Parathyroid adenoma (tissue), 2 donors: ENCODE measurements around the gene B4GALNT4.
"Not testable (repeated sequence)": the region's sequence is repeated elsewhere in the genome, so short reads cannot be mapped to it uniquely, and the experiment has no call there.

Experiments used
- H2AFZ ChIP-seq: fragments of 300-600 bp; sonication (generic); one replicate; pipeline ENCODE4 v1.7.0; 2017; ENCODE audit warnings: antibody characterized with exemption, mild to moderate bottlenecking
- H3K27ac ChIP-seq: fragments of 300-600 bp; sonication (generic); one replicate; pipeline ENCODE4 v1.7.0; 2017
- H3K27me3 ChIP-seq: fragments of 300-600 bp; sonication (generic); one replicate; pipeline ENCODE4 v1.7.0; 2017; ENCODE audit warnings: low read length; ENCODE audit not compliant: control insufficient read depth, insufficient read depth
- H3K36me3 ChIP-seq: fragments of 300-600 bp; sonication (generic); one replicate; pipeline ENCODE4 v1.7.0; 2017; ENCODE audit warnings: low read length; ENCODE audit not compliant: control insufficient read depth, insufficient read depth
- H3K4me1 ChIP-seq: fragments of 300-600 bp; sonication (generic); one replicate; pipeline ENCODE4 v1.7.0; 2017; ENCODE audit warnings: control low read depth
- H3K4me2 ChIP-seq: fragments of 300-600 bp; sonication (generic); one replicate; pipeline ENCODE4 v1.7.0; 2017; ENCODE audit warnings: low read length
- H3K4me3 ChIP-seq: fragments of 300-600 bp; sonication (generic); one replicate; pipeline ENCODE4 v1.7.0; 2017; ENCODE audit warnings: low read depth, low read length
- H3K79me2 ChIP-seq: fragments of 300-600 bp; sonication (generic); one replicate; pipeline ENCODE4 v1.7.0; 2017; ENCODE audit warnings: control low read depth
- H3K9ac ChIP-seq: fragments of 300-600 bp; sonication (generic); one replicate; pipeline ENCODE4 v1.7.0; 2017; ENCODE audit warnings: mild to moderate bottlenecking
- H3K9me3 ChIP-seq: fragments of 300-600 bp; sonication (generic); one replicate; pipeline ENCODE4 v1.7.0; 2017; ENCODE audit warnings: low read length; ENCODE audit not compliant: control insufficient read depth
- TF ChIP-seq, protein P1 (sequence below): fragments of 300-600 bp; sonication (generic); IDR thresholded peaks from one replicate; pipeline ENCODE4 v1.7.0; 2017; ENCODE audit warnings: antibody characterized with exemption, mild to moderate bottlenecking
- donor health status: primary hyperparathyroidism.

The B4GALNT4 gene

DNA sequence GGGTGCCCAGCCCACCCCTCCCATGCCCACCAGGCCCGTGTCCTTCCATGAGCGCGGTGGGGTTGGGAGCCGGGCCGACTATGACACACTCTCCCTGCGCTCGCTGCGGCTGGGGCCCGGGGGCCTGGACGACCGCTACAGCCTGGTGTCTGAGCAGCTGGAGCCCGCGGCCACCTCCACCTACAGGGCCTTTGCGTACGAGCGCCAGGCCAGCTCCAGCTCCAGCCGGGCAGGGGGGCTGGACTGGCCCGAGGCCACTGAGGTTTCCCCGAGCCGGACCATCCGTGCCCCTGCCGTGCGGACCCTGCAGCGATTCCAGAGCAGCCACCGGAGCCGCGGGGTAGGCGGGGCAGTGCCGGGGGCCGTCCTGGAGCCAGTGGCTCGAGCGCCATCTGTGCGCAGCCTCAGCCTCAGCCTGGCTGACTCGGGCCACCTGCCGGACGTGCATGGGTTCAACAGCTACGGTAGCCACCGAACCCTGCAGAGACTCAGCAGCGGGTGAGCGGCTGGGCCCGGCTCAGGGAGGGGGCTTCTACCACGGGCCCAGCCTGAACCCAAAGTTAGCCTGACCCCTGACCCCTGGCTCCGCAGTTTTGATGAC, 27.7 kb downstream of the B4GALNT4 start:
- Histone ChIP-seq H3K27me3 (no peaks in the 10 kb centered on the region), H2AFZ (no peak overlapping the region), H3K36me3 (no peaks in the 10 kb centered on the region), H3K9me3 (no peaks in the 10 kb centered on the region), H3K4me3 (no peak overlapping the region), H3K4me2 (no peak overlapping the region), H3K27ac (no peak overlapping the region), H3K4me1 (peaks cover 3% of the 10 kb centered on the region), H3K9ac (no peak overlapping the region), H3K79me2 (no peaks in the 10 kb centered on the region)
- TF ChIP-seq, protein P1, sequence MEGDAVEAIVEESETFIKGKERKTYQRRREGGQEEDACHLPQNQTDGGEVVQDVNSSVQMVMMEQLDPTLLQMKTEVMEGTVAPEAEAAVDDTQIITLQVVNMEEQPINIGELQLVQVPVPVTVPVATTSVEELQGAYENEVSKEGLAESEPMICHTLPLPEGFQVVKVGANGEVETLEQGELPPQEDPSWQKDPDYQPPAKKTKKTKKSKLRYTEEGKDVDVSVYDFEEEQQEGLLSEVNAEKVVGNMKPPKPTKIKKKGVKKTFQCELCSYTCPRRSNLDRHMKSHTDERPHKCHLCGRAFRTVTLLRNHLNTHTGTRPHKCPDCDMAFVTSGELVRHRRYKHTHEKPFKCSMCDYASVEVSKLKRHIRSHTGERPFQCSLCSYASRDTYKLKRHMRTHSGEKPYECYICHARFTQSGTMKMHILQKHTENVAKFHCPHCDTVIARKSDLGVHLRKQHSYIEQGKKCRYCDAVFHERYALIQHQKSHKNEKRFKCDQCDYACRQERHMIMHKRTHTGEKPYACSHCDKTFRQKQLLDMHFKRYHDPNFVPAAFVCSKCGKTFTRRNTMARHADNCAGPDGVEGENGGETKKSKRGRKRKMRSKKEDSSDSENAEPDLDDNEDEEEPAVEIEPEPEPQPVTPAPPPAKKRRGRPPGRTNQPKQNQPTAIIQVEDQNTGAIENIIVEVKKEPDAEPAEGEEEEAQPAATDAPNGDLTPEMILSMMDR, result no peak

DNA sequence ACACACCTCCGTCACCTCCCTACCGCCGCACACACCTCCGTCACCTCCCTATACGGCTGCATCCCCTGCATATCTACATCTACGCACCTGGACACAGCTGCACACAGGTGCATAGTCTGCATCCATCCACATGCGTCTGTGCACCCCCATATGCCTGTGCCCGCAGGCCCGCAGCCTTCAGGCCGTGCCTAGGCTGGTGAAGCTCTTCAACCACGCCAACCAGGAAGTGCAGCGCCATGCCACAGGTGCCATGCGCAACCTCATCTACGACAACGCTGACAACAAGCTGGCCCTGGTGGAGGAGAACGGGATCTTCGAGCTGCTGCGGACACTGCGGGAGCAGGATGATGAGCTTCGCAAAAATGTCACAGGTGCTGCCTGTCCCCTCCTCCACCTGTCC, 29.5 kb downstream of the B4GALNT4 start:
- TF ChIP-seq, protein P1, result no peak
- H3K9me3 ChIP-seq, result no peaks in the 10 kb centered on the region
- H3K36me3 ChIP-seq, result no peaks in the 10 kb centered on the region
- no peaks in the 10 kb centered on the region for H3K79me2 ChIP-seq
- no peaks in the 10 kb centered on the region for H3K27me3 ChIP-seq
- H3K27ac ChIP-seq, result no peak overlapping the region
- H3K4me1 ChIP-seq, result no peaks in the 10 kb centered on the region
- H3K4me2 ChIP-seq, result no peak overlapping the region
- no peak overlapping the region for H2AFZ ChIP-seq
- no peak overlapping the region for H3K4me3 ChIP-seq
- H3K9ac ChIP-seq, result no peak overlapping the region

DNA sequence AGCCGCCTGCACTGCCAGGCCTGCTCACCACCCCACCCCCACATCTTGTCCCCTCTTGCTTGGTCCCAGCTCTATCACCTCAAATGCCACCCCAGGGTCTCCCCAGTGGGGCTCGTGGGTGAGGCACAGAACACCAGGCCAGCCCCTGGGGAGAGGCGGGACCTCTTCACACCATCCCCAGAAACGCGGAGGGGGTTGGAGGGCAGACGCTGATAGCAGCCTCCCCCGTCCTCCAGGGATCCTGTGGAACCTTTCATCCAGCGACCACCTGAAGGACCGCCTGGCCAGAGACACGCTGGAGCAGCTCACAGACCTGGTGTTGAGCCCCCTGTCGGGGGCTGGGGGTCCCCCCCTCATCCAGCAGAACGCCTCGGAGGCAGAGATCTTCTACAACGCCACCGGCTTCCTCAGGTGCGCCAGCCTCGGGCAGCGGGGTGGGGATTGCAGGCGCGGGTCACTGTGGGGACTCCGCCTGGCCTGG, 30.5 kb downstream of the B4GALNT4 start:
- H3K36me3 ChIP-seq, result no peaks in the 10 kb centered on the region
- no peaks in the 10 kb centered on the region for H3K79me2 ChIP-seq
- H3K4me2 ChIP-seq, result no peak overlapping the region
- no peaks in the 10 kb centered on the region for H3K9me3 ChIP-seq
- no peak overlapping the region for H3K4me3 ChIP-seq
- H3K9ac ChIP-seq, result no peak overlapping the region
- no peaks in the 10 kb centered on the region for H3K27me3 ChIP-seq
- H2AFZ ChIP-seq, result no peak overlapping the region
- TF ChIP-seq, protein P1, result no peak
- H3K27ac ChIP-seq, result no peak overlapping the region
- H3K4me1 ChIP-seq, result no peaks in the 10 kb centered on the region

DNA sequence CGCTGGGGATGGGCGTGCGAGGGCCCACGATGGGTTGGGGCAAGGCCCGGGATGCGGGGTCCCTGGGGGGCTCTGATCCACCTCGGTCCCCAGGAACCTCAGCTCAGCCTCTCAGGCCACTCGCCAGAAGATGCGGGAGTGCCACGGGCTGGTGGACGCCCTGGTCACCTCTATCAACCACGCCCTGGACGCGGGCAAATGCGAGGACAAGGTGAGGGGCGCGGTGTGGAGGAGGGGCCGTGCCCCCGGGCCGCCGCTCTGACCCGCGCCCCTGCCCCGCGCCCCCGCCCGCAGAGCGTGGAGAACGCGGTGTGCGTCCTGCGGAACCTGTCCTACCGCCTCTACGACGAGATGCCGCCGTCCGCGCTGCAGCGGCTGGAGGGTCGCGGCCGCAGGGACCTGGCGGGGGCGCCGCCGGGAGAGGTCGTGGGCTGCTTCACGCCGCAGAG, 31.0 kb downstream of the B4GALNT4 start:
- Histone ChIP-seq H3K4me3 (no peak overlapping the region), H3K36me3 (no peaks in the 10 kb centered on the region), H3K79me2 (no peaks in the 10 kb centered on the region), H2AFZ (no peak overlapping the region), H3K27me3 (no peaks in the 10 kb centered on the region), H3K27ac (no peak overlapping the region), H3K4me2 (no peak overlapping the region), H3K4me1 (no peaks in the 10 kb centered on the region), H3K9me3 (no peaks in the 10 kb centered on the region), H3K9ac (no peak overlapping the region)
- TF ChIP-seq, protein P1, result no peak

DNA sequence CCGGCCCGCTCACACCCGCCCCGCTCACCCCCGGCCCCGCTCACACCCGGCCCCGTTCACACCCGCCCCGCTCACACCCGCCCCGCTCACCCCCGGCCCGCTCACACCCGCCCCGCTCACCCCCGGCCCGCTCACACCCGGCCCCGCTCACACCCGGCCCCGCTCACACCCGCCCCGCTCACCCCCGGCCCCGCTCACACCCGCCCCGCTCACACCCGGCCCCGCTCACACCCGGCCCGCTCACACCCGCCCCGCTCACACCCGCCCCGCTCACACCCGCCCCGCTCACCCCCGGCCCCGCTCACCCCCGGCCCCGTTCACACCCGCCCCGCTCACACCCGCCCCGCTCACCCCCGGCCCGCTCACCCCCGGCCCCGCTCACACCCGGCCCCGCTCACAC, 31.9 kb downstream of the B4GALNT4 start:
- not testable (repeated sequence) for H3K9ac ChIP-seq, H2AFZ ChIP-seq, H3K36me3 ChIP-seq, H3K4me2 ChIP-seq, H3K9me3 ChIP-seq, H3K27me3 ChIP-seq, H3K4me1 ChIP-seq, H3K79me2 ChIP-seq, H3K27ac ChIP-seq, H3K4me3 ChIP-seq
